HCT116 (cell line): ENCODE measurements around the gene POSTN. TPM values are rescaled to one million over a fixed set of nuclear protein-coding genes. Genes with fewer than 3 reads are reported as not detected.

Experiments
- ATAC-seq: fragments of 200-7000 bp; cut with Tn5 transposase; 2 replicates; pipeline ENCODE4 v1.9.1; 2020; ENCODE audit warnings: mild to moderate bottlenecking, moderate library complexity
- BruUV-seq: library from RNA; stranded (reverse); fragments of 400-500 nt; replicated peaks from 2 replicates; lab custom pipeline; 2021; lab: Mats Ljungman, UMichigan
- CTCF ChIA-PET: fragments of 300-600 bp; sonication (Branson Sonifier 250); formaldehyde crosslinking; loops from one replicate; lab custom pipeline; 2021; ENCODE audit warnings: antibody characterized with exemption; lab: Charles Lee
- POLR2A ChIA-PET: fragments of 300-600, 350-600 bp; sonication (Branson Sonifier 250); formaldehyde crosslinking; loops from one replicate; lab custom pipeline; 2021; ENCODE audit warnings: antibody characterized with exemption; lab: Charles Lee
- RAD21 ChIA-PET, 2 experiments: fragments of 300-600 bp; sonication (Branson Sonifier 250); formaldehyde crosslinking; loops; one replicate each; lab custom pipeline; 2023; ENCODE audit warnings: low total read pairs in 2 of 2; ENCODE audit not compliant: uncharacterized antibody in 2 of 2, unreplicated experiment in 2 of 2, low non-redundant PET in 1 of 2; lab: Charles Lee
- DNase-seq: peaks from one replicate; pipeline ENCODE4 v3.0.0-alpha.2; 2010; ENCODE audit warnings: low read depth, low spot score
- H2AFZ ChIP-seq: fragments of 200-600 bp; shearing (Covaris generic), sonication (generic); 2 replicates; pipeline ENCODE4 v1.6.1; 2017; ENCODE audit warnings: low read depth, mixed run types, mixed read lengths, antibody characterized with exemption, low read length; ENCODE audit not compliant: poor library complexity, severe bottlenecking
- H3K27ac ChIP-seq: 2 replicates; pipeline ENCODE4 v1.5.1; 2012; ENCODE audit warnings: low read depth, low read length
- H3K27me3 ChIP-seq: fragments of 200-600 bp; sonication (generic); 2 replicates; pipeline ENCODE4 v1.6.1; 2016; ENCODE audit warnings: mixed run types, low read length, mixed read lengths; ENCODE audit not compliant: insufficient read depth
- H3K36me3 ChIP-seq, 2 experiments: fragments of 200-500 bp in 1 of 2; fragments of 200-600 bp in 1 of 2; sonication (Bioruptor generic) in 1 of 2; sonication (generic) in 1 of 2; 2 replicates each; pipeline versions ENCODE4 v1.5.1 to v1.6.1; 2014 to 2016; ENCODE audit warnings: low read length in 2 of 2, inconsistent platforms in 1 of 2, mixed read lengths in 1 of 2, mixed run types in 1 of 2; ENCODE audit not compliant: insufficient read depth in 2 of 2, control insufficient read depth in 1 of 2
- H3K4me1 ChIP-seq, 2 experiments: fragments of 200-600 bp in 1 of 2; sonication (generic) in 1 of 2; 2 replicates each; pipeline versions ENCODE4 v1.5.1 to v1.6.1; 2012 to 2017; ENCODE audit warnings: low read length in 2 of 2, inconsistent platforms in 1 of 2, mild to moderate bottlenecking in 1 of 2, mixed read lengths in 1 of 2, mixed run types in 1 of 2, moderate library complexity in 1 of 2; ENCODE audit not compliant: insufficient read depth in 2 of 2, control insufficient read depth in 1 of 2
- H3K4me2 ChIP-seq: fragments of 200-600 bp; sonication (generic); 2 replicates; pipeline ENCODE4 v1.6.1; 2017; ENCODE audit warnings: mixed run types, low read length, mixed read lengths
- H3K4me3 ChIP-seq, 2 experiments: fragments of 200-600 bp in 1 of 2; sonication (generic) in 1 of 2; replicated peaks in 1 of 2; 2 replicates each; pipeline ENCODE4 v1.5.1; 2011 to 2016; ENCODE audit warnings: low read length in 2 of 2, control low read depth in 1 of 2, low read depth in 1 of 2, mild to moderate bottlenecking in 1 of 2, mixed read lengths in 1 of 2, mixed run types in 1 of 2
- H3K79me2 ChIP-seq: fragments of 200-600 bp; sonication (generic); 2 replicates; pipeline ENCODE4 v1.6.1; 2017; ENCODE audit warnings: mild to moderate bottlenecking, mixed run types, low read length, moderate library complexity, mixed read lengths; ENCODE audit not compliant: insufficient read depth
- H3K9ac ChIP-seq: fragments of 200-600 bp; sonication (generic); 2 replicates; pipeline ENCODE4 v1.6.1; 2016; ENCODE audit warnings: low read length, mixed read lengths
- H3K9me2 ChIP-seq: fragments of 200-600 bp; sonication (generic), shearing (Covaris generic); 2 replicates; pipeline ENCODE4 v1.6.1; 2017; ENCODE audit warnings: mixed run types, mild to moderate bottlenecking, moderate library complexity; ENCODE audit not compliant: insufficient read depth
- H3K9me3 ChIP-seq, 2 experiments: fragments of 200-500 bp in 1 of 2; fragments of 200-600 bp in 1 of 2; sonication (Bioruptor generic) in 1 of 2; sonication (generic) in 1 of 2; 2 replicates each; pipeline ENCODE4 v1.6.1; 2014 to 2017; ENCODE audit warnings: low read length in 2 of 2, mixed read lengths in 2 of 2, inconsistent platforms in 1 of 2, low read depth in 1 of 2, mild to moderate bottlenecking in 1 of 2, mixed run types in 1 of 2, moderate library complexity in 1 of 2; ENCODE audit not compliant: control insufficient read depth in 1 of 2, insufficient read depth in 1 of 2
- H4K20me1 ChIP-seq: fragments of 200-600 bp; sonication (generic), shearing (Covaris generic); 2 replicates; pipeline ENCODE4 v1.6.1; 2017; ENCODE audit warnings: mixed run types, mild to moderate bottlenecking, moderate library complexity; ENCODE audit not compliant: insufficient read depth
- ATF3 ChIP-seq: IDR thresholded peaks from 2 replicates; pipeline ENCODE4 v1.6.1; 2012
- CBX3 ChIP-seq: IDR thresholded peaks from 2 replicates; pipeline ENCODE4 v1.6.1; 2012; ENCODE audit warnings: low read depth
- EGR1 ChIP-seq: IDR thresholded peaks from 2 replicates; pipeline ENCODE4 v1.6.1; 2012; ENCODE audit warnings: low read depth
- EZH2 ChIP-seq: fragments of 200-600 bp; sonication (generic); IDR thresholded peaks from 2 replicates; pipeline ENCODE4 v1.6.1; 2017; ENCODE audit warnings: antibody characterized with exemption, mixed run types
- EZH2phosphoT487 ChIP-seq: fragments of 200-600 bp; IDR thresholded peaks from 2 replicates; pipeline ENCODE4 v1.6.1; 2018; ENCODE audit warnings: antibody characterized with exemption, borderline replicate concordance
- JUND ChIP-seq: IDR thresholded peaks from 2 replicates; pipeline ENCODE4 v1.6.1; 2012
- POLR2A ChIP-seq: IDR thresholded peaks from 2 replicates; pipeline ENCODE4 v1.7.0; 2011; ENCODE audit warnings: borderline replicate concordance; ENCODE audit not compliant: insufficient read depth, insufficient read length; ENCODE audit errors: extremely low read depth
- RAD21 ChIP-seq: IDR thresholded peaks from 2 replicates; pipeline ENCODE4 v1.6.1; 2012; ENCODE audit warnings: low read depth, mild to moderate bottlenecking
- SIN3A ChIP-seq: IDR thresholded peaks from 2 replicates; pipeline ENCODE4 v1.6.1; 2012; ENCODE audit warnings: low read depth
- SP1 ChIP-seq: IDR thresholded peaks from 2 replicates; pipeline ENCODE4 v1.6.1; 2012; ENCODE audit warnings: low read depth
- SRF ChIP-seq: IDR thresholded peaks from 2 replicates; pipeline ENCODE4 v1.6.1; 2012; ENCODE audit warnings: low read depth
- TCF7L2 ChIP-seq: IDR thresholded peaks from 2 replicates; pipeline ENCODE4 v1.7.0; 2011; ENCODE audit warnings: borderline replicate concordance, inconsistent platforms; ENCODE audit not compliant: insufficient read depth, insufficient read length; ENCODE audit errors: extremely low read depth
- YY1 ChIP-seq: IDR thresholded peaks from 2 replicates; pipeline ENCODE4 v1.6.1; 2011; ENCODE audit warnings: low read length, low read depth, moderate library complexity, mild to moderate bottlenecking; ENCODE audit not compliant: insufficient replicate concordance; ENCODE audit errors: extremely low read depth
- ZBTB33 ChIP-seq: IDR thresholded peaks from 2 replicates; pipeline ENCODE4 v1.6.1; 2011; ENCODE audit warnings: mild to moderate bottlenecking, low read length, moderate library complexity; ENCODE audit not compliant: insufficient replicate concordance; ENCODE audit errors: extremely low read depth
- ZFX ChIP-seq: fragments of 450-650 bp; IDR thresholded peaks from 2 replicates; pipeline ENCODE4 v1.6.1; 2017
- intact Hi-C: fragments of 100-400 bp; cut with micrococcal nuclease; formaldehyde crosslinking; loops from 2 replicates; pipeline ENCODE4 v1.10.0; 2022
- total RNA-seq: library from RNA; stranded (reverse); gene quantifications from one replicate; pipeline ENCODE4 v1.2.1, GENCODE V29; 2021; ENCODE audit not compliant: unreplicated experiment

Gene POSTN
- total RNA-seq, 1 experiment from 2014 or later = not detected

DNA sequence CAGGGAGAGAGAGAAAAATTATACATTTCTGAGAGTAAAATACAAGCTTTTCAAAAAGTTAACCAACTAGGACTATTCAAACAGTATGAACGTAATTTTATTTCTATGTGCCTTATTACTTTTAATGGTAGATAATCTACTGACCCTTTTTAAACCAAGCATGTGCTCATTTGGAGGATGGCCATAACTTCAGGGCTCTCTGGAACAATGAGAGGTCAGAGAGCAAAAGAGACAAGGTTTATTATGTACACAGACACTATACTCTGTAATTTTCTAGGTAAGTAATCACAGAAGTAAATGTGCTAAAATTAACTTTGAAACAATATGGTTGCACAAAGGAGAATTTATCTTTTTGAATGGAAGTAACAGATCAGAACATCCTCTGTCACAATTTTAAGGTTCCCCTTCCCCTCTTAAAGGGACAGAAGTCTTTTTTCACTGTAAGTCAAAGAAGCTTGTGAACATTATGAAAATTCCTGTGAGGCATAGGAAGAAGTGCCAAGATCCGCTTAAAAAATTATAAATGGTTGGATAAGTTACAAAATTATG is 1.0 kb downstream of the POSTN start:
- no peak overlapping the region for H3K4me3 ChIP-seq
- ChIA-PET CTCF (no interaction called here), RAD21 (no interaction called here), POLR2A (no interaction called here)
- H3K4me1 ChIP-seq = no peaks in the 10 kb centered on the region
- no peaks in the 10 kb centered on the region for H4K20me1 ChIP-seq
- H3K27me3 ChIP-seq = no peaks in the 10 kb centered on the region
- no peak for TF ChIP-seq ZBTB33
- TF ChIP-seq YY1 = no peak
- no peak for TF ChIP-seq ATF3
- no peak for TF ChIP-seq POLR2A
- TF ChIP-seq JUND = no peak
- no peak for TF ChIP-seq EZH2
- TF ChIP-seq SRF = no peak
- TF ChIP-seq ZFX = no peak
- TF ChIP-seq EZH2phosphoT487 = no peak
- TF ChIP-seq TCF7L2 = no peak
- TF ChIP-seq EGR1 = no peak
- TF ChIP-seq SIN3A = no peak
- no peak for TF ChIP-seq RAD21
- TF ChIP-seq SP1 = no peak
- no peak for TF ChIP-seq CBX3
- no peak for DNase-seq
- H3K4me2 ChIP-seq = no peak overlapping the region
- no peaks in the 10 kb centered on the region for H3K79me2 ChIP-seq
- no peaks in the 10 kb centered on the region for H3K36me3 ChIP-seq
- H3K9me2 ChIP-seq = no peaks in the 10 kb centered on the region
- BruUV-seq = no TSS peak
- intact Hi-C loops = no loop called here
- peaks cover 7 to 18% of the 10 kb centered on the region in 2 experiments; a peak in 2 of 4 replicates for H3K9me3 ChIP-seq
- no peak overlapping the region for H3K27ac ChIP-seq
- H2AFZ ChIP-seq = no peak overlapping the region
- ATAC-seq = no peak
- H3K9ac ChIP-seq = no peak overlapping the region
